CD14-positive monocyte (primary cell): ENCODE results near the gene TNNT3. TPM values are rescaled to one million over a fixed set of nuclear protein-coding genes. Genes with fewer than 3 reads are reported as not detected.

Experiments
- DNase-seq, 3 donors: peaks; one replicate each; pipeline ENCODE4 v3.0.0-alpha.2; 2011 to 2022
- H2AFZ ChIP-seq: 2 replicates; pipeline ENCODE4 v1.6.0; 2012; ENCODE audit warnings: mild to moderate bottlenecking, low read depth, low read length, inconsistent platforms; ENCODE audit not compliant: insufficient read depth, poor library complexity, severe bottlenecking
- H3K27ac ChIP-seq, 2 donors: 1 replicate in 1 of 2; 2 replicates in 1 of 2; pipeline ENCODE4 v1.5.1; 2012 to 2013; ENCODE audit warnings: low read length in 2 of 2, control low read depth in 1 of 2, inconsistent platforms in 1 of 2, low read depth in 1 of 2, mild to moderate bottlenecking in 1 of 2
- H3K27me3 ChIP-seq, 2 donors: one replicate each; pipeline versions ENCODE4 v1.6.0 to v1.6.1; 2011 to 2013; ENCODE audit warnings: low read length in 2 of 2; ENCODE audit not compliant: control insufficient read depth in 2 of 2, insufficient read depth in 2 of 2
- H3K36me3 ChIP-seq, 2 donors: replicated peaks in 1 of 2; 1 replicate in 1 of 2; 2 replicates in 1 of 2; pipeline versions ENCODE4 v1.5.1 to v1.6.1; 2012 to 2013; ENCODE audit warnings: low read length in 2 of 2, control low read depth in 1 of 2, inconsistent platforms in 1 of 2, mild to moderate bottlenecking in 1 of 2; ENCODE audit not compliant: insufficient read depth in 2 of 2, control insufficient read depth in 1 of 2
- H3K4me1 ChIP-seq, 2 donors: 1 replicate in 1 of 2; 2 replicates in 1 of 2; pipeline versions ENCODE4 v1.5.1 to v1.6.1; 2012 to 2013; ENCODE audit warnings: low read length in 2 of 2, control low read depth in 1 of 2, inconsistent platforms in 1 of 2, mild to moderate bottlenecking in 1 of 2, moderate library complexity in 1 of 2; ENCODE audit not compliant: insufficient read depth in 2 of 2, control insufficient read depth in 1 of 2
- H3K4me2 ChIP-seq: replicated peaks from 2 replicates; pipeline ENCODE3; 2012; ENCODE audit warnings: low read length, moderate library complexity, mild to moderate bottlenecking; ENCODE audit not compliant: poor library complexity, severe bottlenecking; ENCODE audit errors: extremely low read depth
- H3K4me3 ChIP-seq, 3 experiments: fragments of 200-600 bp in 1 of 3; sonication (generic) in 1 of 3; replicated peaks in 1 of 3; 1 replicate in 2 of 3; 2 replicates in 1 of 3; pipeline ENCODE4 v1.5.1; 2011 to 2013; ENCODE audit warnings: low read length in 3 of 3, mild to moderate bottlenecking in 3 of 3, control low read depth in 2 of 3, low read depth in 2 of 3, inconsistent platforms in 1 of 3, moderate library complexity in 1 of 3
- H3K79me2 ChIP-seq: 2 replicates; pipeline ENCODE4 v1.6.0; 2012; ENCODE audit warnings: mild to moderate bottlenecking, control low read depth, inconsistent platforms, low read length, moderate library complexity; ENCODE audit not compliant: insufficient read depth
- H3K9ac ChIP-seq: 2 replicates; pipeline ENCODE4 v1.6.0; 2017; ENCODE audit warnings: low read length, mild to moderate bottlenecking; ENCODE audit not compliant: insufficient read depth, poor library complexity, severe bottlenecking
- H3K9me3 ChIP-seq, 2 donors: replicated peaks in 1 of 2; 1 replicate in 1 of 2; 2 replicates in 1 of 2; pipeline versions ENCODE4 v1.5.1 to v1.6.1; 2012 to 2013; ENCODE audit warnings: low read length in 2 of 2, control low read depth in 1 of 2; ENCODE audit not compliant: control insufficient read depth in 1 of 2, insufficient read depth in 1 of 2
- H4K20me1 ChIP-seq: 2 replicates; pipeline ENCODE4 v1.6.0; 2012; ENCODE audit warnings: mild to moderate bottlenecking, low read length, control low read depth, moderate library complexity; ENCODE audit not compliant: insufficient read depth
- H3K27ac Mint-ChIP-seq, 7 donors: one replicate each; pipeline ENCODE4 v1.8.0; 2020; ENCODE audit warnings: mild to moderate bottlenecking in 7 of 7, mixed read lengths in 7 of 7, moderate library complexity in 6 of 7, inconsistent platforms in 2 of 7
- H3K27me3 Mint-ChIP-seq, 3 donors: one replicate each; pipeline ENCODE4 v1.8.0; 2021 to 2022; ENCODE audit warnings: low read depth in 3 of 3, mild to moderate bottlenecking in 3 of 3, mixed read lengths in 3 of 3, moderate library complexity in 3 of 3, inconsistent platforms in 1 of 3
- H3K36me3 Mint-ChIP-seq, 2 donors: one replicate each; pipeline ENCODE4 v1.8.0; 2020; ENCODE audit warnings: mixed read lengths in 2 of 2, inconsistent platforms in 1 of 2, mild to moderate bottlenecking in 1 of 2
- H3K4me1 Mint-ChIP-seq: one replicate; pipeline ENCODE4 v1.8.0; 2020; ENCODE audit warnings: mild to moderate bottlenecking, mixed read lengths
- H3K4me3 Mint-ChIP-seq, 2 donors: one replicate each; pipeline ENCODE4 v1.8.0; 2020; ENCODE audit warnings: mild to moderate bottlenecking in 2 of 2, mixed read lengths in 2 of 2, moderate library complexity in 1 of 2
- H3K9me3 Mint-ChIP-seq, 7 donors: one replicate each; pipeline ENCODE4 v1.8.0; 2020 to 2022; ENCODE audit warnings: mixed read lengths in 7 of 7, mild to moderate bottlenecking in 6 of 7, moderate library complexity in 6 of 7, inconsistent platforms in 2 of 7
- CTCF ChIP-seq: fragments of 200-600 bp; IDR thresholded peaks from one replicate; pipeline ENCODE4 v1.8.0; 2022; ENCODE audit warnings: antibody characterized with exemption, mild to moderate bottlenecking
- WGBS: methylation state at CpG from one replicate; pipeline ENCODE4 v1.1.5; 2013; ENCODE audit warnings: missing lambda C conversion rate; ENCODE audit not compliant: insufficient coverage; 5-methylcytosine and 5-hydroxymethylcytosine counted together
- intact Hi-C, 2 donors: fragments of 100-400 bp; cut with micrococcal nuclease; formaldehyde crosslinking; loops; one replicate each; pipeline versions ENCODE4 v1.15.0 to v1.15.1; 2023
- polyA plus RNA-seq, 3 donors: library from polyadenylated mRNA; depleted of rRNA in 1 of 3; unstranded in 2 of 3; stranded (reverse) in 1 of 3; fragments of 300-500 nt in 2 of 3; fragments of >200 nt in 1 of 3; fragmentation: Illumina TruSeq in 2 of 3; gene quantifications; 1 replicate in 2 of 3; 2 replicates in 1 of 3; pipeline ENCODE4 v1.2.3, GENCODE V29; 2012 to 2021

The TNNT3 gene
- polyA plus RNA-seq, 3 donors, result 1.4 TPM; not detected in 2

- H3K27me3 Mint-ChIP-seq, result peaks cover 8 to 25% (median 16%) of the 10 kb centered on the region in 3 donors
- peaks cover 13% of the 10 kb centered on the region for H3K4me1 Mint-ChIP-seq
- Histone ChIP-seq H3K27ac (no peak overlapping the region), H3K4me1 (peaks cover 9 to 12% of the 10 kb centered on the region in 2 donors), H3K36me3 (no peaks in the 10 kb centered on the region), H3K79me2 (no peaks in the 10 kb centered on the region), H3K27me3 (peaks cover 0 to 4% of the 10 kb centered on the region in 2 donors), H3K9me3 (no peaks in the 10 kb centered on the region), H3K9ac (no peak overlapping the region), H3K4me3 (no peak overlapping the region), H3K4me2 (no peak overlapping the region), H2AFZ (no peak overlapping the region), H4K20me1 (no peaks in the 10 kb centered on the region)
- intact Hi-C loops, result no loop called here
- no peak overlapping the region for H3K4me3 Mint-ChIP-seq
- H3K9me3 Mint-ChIP-seq, result peaks cover 0 to 3% (median 0%) of the 10 kb centered on the region in 7 donors
- WGBS, result 95% methylated on average over 16 of the region's 18 CpGs
- no peaks in the 10 kb centered on the region for H3K36me3 Mint-ChIP-seq
- no peak for TF ChIP-seq CTCF
- no peak for DNase-seq
- H3K27ac Mint-ChIP-seq, result peak overlapping the region in 2 of 7 donors; percentile 21 to 50
These were observed 14.2 kb downstream of the TNNT3 start for GRCh38 chr11:1933416-1934334.

- Mint-ChIP-seq H3K36me3 (no peaks in the 10 kb centered on the region), H3K27me3 (peaks cover 8 to 29% (median 20%) of the 10 kb centered on the region in 3 donors), H3K27ac (no peak overlapping the region), H3K4me1 (peaks cover 18% of the 10 kb centered on the region), H3K4me3 (no peak overlapping the region), H3K9me3 (peaks cover 0 to 3% (median 0%) of the 10 kb centered on the region in 7 donors)
- no peaks in the 10 kb centered on the region for H3K9me3 ChIP-seq
- H3K36me3 ChIP-seq, result no peaks in the 10 kb centered on the region
- intact Hi-C loops, result no loop called here
- 79% methylated on average over 20 of the region's 24 CpGs for WGBS
- H3K27ac ChIP-seq, result no peak overlapping the region
- H3K27me3 ChIP-seq, result peaks cover 0 to 7% of the 10 kb centered on the region in 2 donors
- TF ChIP-seq CTCF, result no peak
- H3K79me2 ChIP-seq, result no peaks in the 10 kb centered on the region
- no peak overlapping the region for H2AFZ ChIP-seq
- no peak for DNase-seq
- peaks cover 9 to 12% of the 10 kb centered on the region in 2 donors for H3K4me1 ChIP-seq
- H3K4me2 ChIP-seq, result no peak overlapping the region
- H3K9ac ChIP-seq, result no peak overlapping the region
- H4K20me1 ChIP-seq, result no peaks in the 10 kb centered on the region
- no peak overlapping the region for H3K4me3 ChIP-seq
These were observed 15.0 kb downstream of the TNNT3 start for GRCh38 chr11:1934335-1935155.
